G401.6 (cell line): Measurements from ENCODE around the gene APLP2.
"Not testable (repeated sequence)": the region's sequence is repeated elsewhere in the genome, so short reads cannot be mapped to it uniquely, and the experiment has no call there.

Experiments
- FAIRE-seq: peaks from 2 replicates; lab custom pipeline; 2012; peaks lifted over from hg19 to GRCh38; lab: Jason Lieb, UNC

The APLP2 gene

GRCh38 chr11:130092661-130093060 is 23.0 kb downstream of the APLP2 start:
- no peak for FAIRE-seq

GRCh38 chr11:130094614-130095013 is 24.9 kb downstream of the APLP2 start:
- no peak for FAIRE-seq

- FAIRE-seq = no peak
Observed at GRCh38 chr11:130095326-130095725, 25.6 kb downstream of the APLP2 start.

GRCh38 chr11:130096042-130096441 is 26.3 kb downstream of the APLP2 start:
- no peak for FAIRE-seq

- no peak for FAIRE-seq
Observed at GRCh38 chr11:130096823-130097222, 27.1 kb downstream of the APLP2 start.

- FAIRE-seq = no peak
Observed at GRCh38 chr11:130097285-130097684, 27.6 kb downstream of the APLP2 start.

GRCh38 chr11:130099356-130099755 is 29.7 kb downstream of the APLP2 start:
- FAIRE-seq = no peak

- FAIRE-seq = no peak
Observed at GRCh38 chr11:130100381-130101095, 30.8 kb downstream of the APLP2 start.

- no peak for FAIRE-seq
Observed at GRCh38 chr11:130101661-130102060, 32.0 kb downstream of the APLP2 start.

- FAIRE-seq = no peak
Observed at GRCh38 chr11:130102301-130103249, 32.9 kb downstream of the APLP2 start.

GRCh38 chr11:130103296-130103814 is 33.7 kb downstream of the APLP2 start:
- no peak for FAIRE-seq

GRCh38 chr11:130106381-130106780 is 36.7 kb downstream of the APLP2 start:
- no peak for FAIRE-seq

- not testable (repeated sequence) for FAIRE-seq
Observed at GRCh38 chr11:130108671-130109070, 39.0 kb downstream of the APLP2 start.

GRCh38 chr11:130109386-130109785 is 39.7 kb downstream of the APLP2 start:
- no peak for FAIRE-seq

GRCh38 chr11:130110339-130111108 is 40.8 kb downstream of the APLP2 start:
- FAIRE-seq = no peak

GRCh38 chr11:130112071-130112830 is 42.6 kb downstream of the APLP2 start:
- FAIRE-seq = no peak

GRCh38 chr11:130114281-130114680 is 44.6 kb downstream of the APLP2 start:
- no peak for FAIRE-seq

- no peak for FAIRE-seq
Observed at GRCh38 chr11:130114726-130115125, 45.0 kb downstream of the APLP2 start.

GRCh38 chr11:130115218-130115617 is 45.5 kb downstream of the APLP2 start:
- no peak for FAIRE-seq

- FAIRE-seq = no peak
Observed at GRCh38 chr11:130118165-130118564, 48.5 kb downstream of the APLP2 start.

- no peak for FAIRE-seq
Observed at GRCh38 chr11:130118636-130119387, 49.1 kb downstream of the APLP2 start.
